Osteoblast (primary cell): ENCODE measurements around the gene FILIP1L. TPM values are rescaled to one million over a fixed set of nuclear protein-coding genes. Genes with fewer than 3 reads are reported as not detected.

Experiments
- DNase-seq: peaks from one replicate; pipeline ENCODE4 v3.0.0; 2011; ENCODE audit warnings: low spot score, mixed read lengths; ENCODE audit not compliant: insufficient read length; ENCODE audit errors: missing footprints
- H2AFZ ChIP-seq: 2 replicates; pipeline ENCODE4 v1.6.0; 2011; ENCODE audit warnings: mild to moderate bottlenecking, low read length
- H3K27ac ChIP-seq: 2 replicates; pipeline ENCODE4 v1.5.1; 2011; ENCODE audit warnings: mild to moderate bottlenecking, low read depth, low read length, moderate library complexity
- H3K27me3 ChIP-seq: 2 replicates; pipeline ENCODE4 v1.6.0; 2012; ENCODE audit warnings: mild to moderate bottlenecking, control low read depth, inconsistent platforms, low read length, moderate library complexity; ENCODE audit not compliant: insufficient read depth
- H3K36me3 ChIP-seq: 2 replicates; pipeline ENCODE4 v1.5.1; 2011; ENCODE audit warnings: mild to moderate bottlenecking, low read length, control low read depth, moderate library complexity; ENCODE audit not compliant: insufficient read depth
- H3K4me1 ChIP-seq: 2 replicates; pipeline ENCODE4 v1.5.1; 2011; ENCODE audit warnings: mild to moderate bottlenecking, low read length, control low read depth, moderate library complexity; ENCODE audit not compliant: insufficient read depth
- H3K4me2 ChIP-seq: 2 replicates; pipeline ENCODE4 v1.6.0; 2011; ENCODE audit warnings: mild to moderate bottlenecking, low read length; ENCODE audit not compliant: insufficient read depth
- H3K4me3 ChIP-seq: fragments of 200-600 bp; sonication (generic); 3 replicates; pipeline ENCODE4 v1.5.1; 2012; ENCODE audit warnings: mild to moderate bottlenecking, low read length, inconsistent platforms; ENCODE audit not compliant: insufficient read depth
- H3K79me2 ChIP-seq: 2 replicates; pipeline ENCODE4 v1.6.0; 2012; ENCODE audit warnings: mild to moderate bottlenecking, low read length, control low read depth, inconsistent platforms; ENCODE audit not compliant: insufficient read depth
- H3K9me3 ChIP-seq: 2 replicates; pipeline ENCODE4 v1.5.1; 2011; ENCODE audit warnings: low read depth, low read length, control low read depth
- H4K20me1 ChIP-seq: 2 replicates; pipeline ENCODE4 v1.6.0; 2012; ENCODE audit warnings: mild to moderate bottlenecking, low read length, control low read depth; ENCODE audit not compliant: insufficient read depth
- CTCF ChIP-seq: IDR thresholded peaks from 2 replicates; pipeline ENCODE4 v1.5.1; 2011; ENCODE audit warnings: mild to moderate bottlenecking, low read depth, low read length, moderate library complexity; ENCODE audit errors: extremely low read depth
- total RNA-seq: library from RNA; depleted of rRNA; stranded (reverse); fragments of >200 nt; gene quantifications from 2 replicates; pipeline ENCODE4 v1.2.3, GENCODE V29; 2012

FILIP1L gene
- total RNA-seq, 1 donor, result 5.8 TPM

- H3K27me3 ChIP-seq, result no peaks in the 10 kb centered on the region
- no peak for DNase-seq
- peaks cover 3% of the 10 kb centered on the region for H4K20me1 ChIP-seq
- TF ChIP-seq CTCF, result no peak
- H3K27ac ChIP-seq, result no peak overlapping the region
- peaks cover 26% of the 10 kb centered on the region for H3K36me3 ChIP-seq
- H3K79me2 ChIP-seq, result peaks cover 87% of the 10 kb centered on the region
- H3K4me1 ChIP-seq, result peaks cover 45% of the 10 kb centered on the region
- H3K4me2 ChIP-seq, result no peak overlapping the region
- H3K9me3 ChIP-seq, result no peaks in the 10 kb centered on the region
- no peak overlapping the region for H2AFZ ChIP-seq
- no peak overlapping the region for H3K4me3 ChIP-seq
Measured at GRCh38 chr3:99871231-99872045, 242.9 kb downstream of the FILIP1L start.

GRCh38 chr3:99870712-99871111 lies 243.6 kb downstream of the FILIP1L start:
- peaks cover 49% of the 10 kb centered on the region for H3K4me1 ChIP-seq
- DNase-seq, result no peak
- H3K4me2 ChIP-seq, result no peak overlapping the region
- peaks cover 3% of the 10 kb centered on the region for H4K20me1 ChIP-seq
- H3K27me3 ChIP-seq, result no peaks in the 10 kb centered on the region
- no peaks in the 10 kb centered on the region for H3K9me3 ChIP-seq
- H3K36me3 ChIP-seq, result peaks cover 26% of the 10 kb centered on the region
- H2AFZ ChIP-seq, result no peak overlapping the region
- H3K4me3 ChIP-seq, result no peak overlapping the region
- H3K79me2 ChIP-seq, result peaks cover 85% of the 10 kb centered on the region
- no peak overlapping the region for H3K27ac ChIP-seq
- TF ChIP-seq CTCF, result no peak

- peaks cover 58% of the 10 kb centered on the region for H3K4me1 ChIP-seq
- peaks cover 78% of the 10 kb centered on the region for H3K79me2 ChIP-seq
- H3K27me3 ChIP-seq, result no peaks in the 10 kb centered on the region
- peaks cover 29% of the 10 kb centered on the region for H3K36me3 ChIP-seq
- peaks cover 3% of the 10 kb centered on the region for H4K20me1 ChIP-seq
- DNase-seq, result no peak
- no peak overlapping the region for H2AFZ ChIP-seq
- H3K27ac ChIP-seq, result no peak overlapping the region
- no peak for TF ChIP-seq CTCF
- no peak overlapping the region for H3K4me2 ChIP-seq
- no peak overlapping the region for H3K4me3 ChIP-seq
- no peaks in the 10 kb centered on the region for H3K9me3 ChIP-seq
Measured at GRCh38 chr3:99869621-99870020, 244.7 kb downstream of the FILIP1L start.

GRCh38 chr3:99868311-99868646 lies 246.0 kb downstream of the FILIP1L start:
- peaks cover 3% of the 10 kb centered on the region for H4K20me1 ChIP-seq
- no peaks in the 10 kb centered on the region for H3K9me3 ChIP-seq
- no peak overlapping the region for H3K27ac ChIP-seq
- peaks cover 39% of the 10 kb centered on the region for H3K36me3 ChIP-seq
- no peak for DNase-seq
- no peak overlapping the region for H3K4me2 ChIP-seq
- no peaks in the 10 kb centered on the region for H3K27me3 ChIP-seq
- H3K79me2 ChIP-seq, result peaks cover 74% of the 10 kb centered on the region
- H3K4me1 ChIP-seq, result peaks cover 52% of the 10 kb centered on the region
- H2AFZ ChIP-seq, result no peak overlapping the region
- TF ChIP-seq CTCF, result no peak
- no peak overlapping the region for H3K4me3 ChIP-seq
